Ishikawa (cell line): ENCODE data around the gene SPAG5.

ENCODE experiments used
- CREB1 ChIP-seq: IDR thresholded peaks from 2 replicates; pipeline ENCODE4 v1.6.1; 2012; ENCODE audit warnings: low read depth
- MAX ChIP-seq: IDR thresholded peaks from 2 replicates; pipeline ENCODE4 v1.6.1; 2012
- RAD21 ChIP-seq: IDR thresholded peaks from 2 replicates; pipeline ENCODE4 v1.6.1; 2012; ENCODE audit warnings: low read depth
- TAF1 ChIP-seq: IDR thresholded peaks from 2 replicates; pipeline ENCODE4 v1.6.1; 2012; ENCODE audit warnings: low read depth, mild to moderate bottlenecking
- TEAD4 ChIP-seq: IDR thresholded peaks from 2 replicates; pipeline ENCODE4 v1.6.1; 2012

DNA sequence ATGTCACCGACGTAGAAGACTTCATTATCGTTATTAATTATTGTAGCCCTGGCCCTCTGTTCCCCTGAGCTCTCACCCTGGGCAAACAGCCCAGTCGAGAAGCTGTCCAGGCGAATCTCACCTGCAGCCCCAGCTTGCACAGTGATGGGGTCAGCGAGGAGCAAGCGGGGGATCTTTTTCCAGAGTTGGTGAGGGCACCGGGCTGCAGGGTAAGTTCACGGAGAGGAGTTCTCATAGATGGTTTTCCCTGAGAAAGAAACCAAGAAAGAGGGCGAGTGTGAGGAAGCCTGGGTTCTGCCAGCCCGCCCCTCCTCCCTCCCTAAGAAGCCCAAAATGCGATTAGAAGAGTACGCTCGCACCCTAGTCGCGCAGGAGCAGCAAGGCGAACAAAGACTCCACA lies 436 bp downstream of the SPAG5 start:
- no peak for TF ChIP-seq CREB1
- TF ChIP-seq TAF1: no peak
- TF ChIP-seq RAD21: no peak
- TF ChIP-seq MAX: no peak
- TF ChIP-seq TEAD4: no peak
